Epithelial cell of esophagus (primary cell): Measurements from ENCODE around the gene MAGI2.

Experiments used
- DNase-seq: peaks from one replicate; pipeline ENCODE4 v3.0.0; 2010; ENCODE audit warnings: low read depth
- H3K4me3 ChIP-seq: 2 replicates; pipeline ENCODE4 v1.5.1; 2011; ENCODE audit warnings: mild to moderate bottlenecking, low read length, control low read depth
- TF ChIP-seq, protein P1 (sequence below): IDR thresholded peaks from 2 replicates; pipeline ENCODE4 v1.5.1; 2011; ENCODE audit warnings: low read depth, mild to moderate bottlenecking, low read length, control low read depth, inconsistent platforms; ENCODE audit not compliant: insufficient read depth; ENCODE audit errors: missing control alignments

MAGI2 gene

DNA sequence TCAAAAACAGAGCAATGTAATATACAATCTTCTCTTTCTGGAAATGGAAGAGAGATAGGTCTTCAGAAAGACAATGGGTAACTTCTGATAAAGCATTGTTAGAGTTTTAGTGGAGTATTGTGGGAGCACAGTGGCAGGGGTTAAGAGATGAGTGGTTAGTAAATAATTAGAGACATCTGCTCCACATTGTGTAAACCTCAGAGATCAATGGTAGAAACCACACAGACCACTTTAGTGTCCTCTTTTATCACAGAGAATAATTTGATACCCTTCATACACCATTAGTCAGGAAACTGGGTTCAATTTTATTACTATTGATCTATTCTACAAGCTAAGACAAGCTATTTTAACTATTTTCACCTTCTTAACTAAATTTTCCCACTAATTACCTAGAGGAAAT lies 35.9 kb upstream of the MAGI2 start:
- no peak overlapping the region for H3K4me3 ChIP-seq
- no peak for DNase-seq
- TF ChIP-seq, protein P1, sequence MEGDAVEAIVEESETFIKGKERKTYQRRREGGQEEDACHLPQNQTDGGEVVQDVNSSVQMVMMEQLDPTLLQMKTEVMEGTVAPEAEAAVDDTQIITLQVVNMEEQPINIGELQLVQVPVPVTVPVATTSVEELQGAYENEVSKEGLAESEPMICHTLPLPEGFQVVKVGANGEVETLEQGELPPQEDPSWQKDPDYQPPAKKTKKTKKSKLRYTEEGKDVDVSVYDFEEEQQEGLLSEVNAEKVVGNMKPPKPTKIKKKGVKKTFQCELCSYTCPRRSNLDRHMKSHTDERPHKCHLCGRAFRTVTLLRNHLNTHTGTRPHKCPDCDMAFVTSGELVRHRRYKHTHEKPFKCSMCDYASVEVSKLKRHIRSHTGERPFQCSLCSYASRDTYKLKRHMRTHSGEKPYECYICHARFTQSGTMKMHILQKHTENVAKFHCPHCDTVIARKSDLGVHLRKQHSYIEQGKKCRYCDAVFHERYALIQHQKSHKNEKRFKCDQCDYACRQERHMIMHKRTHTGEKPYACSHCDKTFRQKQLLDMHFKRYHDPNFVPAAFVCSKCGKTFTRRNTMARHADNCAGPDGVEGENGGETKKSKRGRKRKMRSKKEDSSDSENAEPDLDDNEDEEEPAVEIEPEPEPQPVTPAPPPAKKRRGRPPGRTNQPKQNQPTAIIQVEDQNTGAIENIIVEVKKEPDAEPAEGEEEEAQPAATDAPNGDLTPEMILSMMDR: no peak

DNA sequence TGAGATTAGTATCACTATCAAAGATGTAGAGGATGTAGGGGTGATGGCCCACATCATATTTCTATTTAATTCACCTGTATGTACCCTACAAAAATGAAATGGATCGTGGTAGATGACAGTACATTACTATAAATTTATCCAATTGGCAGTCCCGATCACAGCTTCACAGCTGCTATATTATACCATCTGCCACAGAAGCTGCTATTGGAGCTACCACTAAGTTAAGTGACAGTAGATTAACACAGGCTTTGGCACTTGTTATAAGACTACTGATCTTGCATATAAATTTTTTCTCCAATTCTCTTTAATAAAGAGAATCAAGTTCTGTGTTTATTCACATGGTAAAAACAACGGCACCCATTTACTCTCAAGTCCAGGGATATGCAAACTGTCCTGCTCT lies 24.9 kb upstream of the MAGI2 start:
- H3K4me3 ChIP-seq: no peak overlapping the region
- no peak for DNase-seq
- TF ChIP-seq, protein P1: no peak

DNA sequence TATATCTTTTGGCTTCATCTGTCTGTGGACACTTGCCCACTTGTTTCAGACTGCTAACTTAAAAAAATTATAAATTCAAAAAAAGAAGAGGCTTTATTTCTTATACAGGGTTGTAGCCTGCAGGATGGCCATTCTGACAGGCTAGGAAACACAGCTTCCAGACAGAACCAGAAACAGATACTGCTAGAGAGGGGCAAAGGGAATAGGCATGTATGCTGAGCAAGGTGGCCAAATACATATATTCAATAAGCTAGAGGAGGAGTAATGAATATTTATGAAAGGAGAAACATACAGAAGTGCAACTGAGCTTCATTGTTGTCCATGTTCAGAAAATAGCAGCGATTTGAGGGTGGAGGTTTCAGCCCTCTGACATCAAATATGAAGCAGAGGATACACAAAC lies 22.0 kb upstream of the MAGI2 start:
- DNase-seq: no peak
- no peak overlapping the region for H3K4me3 ChIP-seq
- TF ChIP-seq, protein P1: no peak

DNA sequence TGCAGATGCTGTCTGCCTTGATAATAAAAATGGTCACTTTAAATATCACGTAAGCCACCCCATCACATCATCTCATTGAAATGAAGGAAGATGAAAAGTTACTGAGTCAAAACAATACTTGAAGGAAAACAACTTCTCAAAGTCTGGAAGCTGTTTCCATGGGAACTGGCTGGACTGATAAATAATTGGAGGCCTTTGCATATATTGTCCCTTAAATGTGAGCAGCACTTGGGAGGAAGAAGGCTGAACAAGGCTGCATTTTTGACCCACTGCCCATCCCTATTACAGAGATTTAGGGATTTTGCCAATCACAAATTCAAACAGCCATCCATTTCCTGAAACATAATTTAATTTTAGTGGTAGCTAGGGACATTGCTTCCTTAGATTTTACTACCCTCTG lies 18.2 kb upstream of the MAGI2 start:
- TF ChIP-seq, protein P1: no peak
- no peak for DNase-seq
- no peak overlapping the region for H3K4me3 ChIP-seq

DNA sequence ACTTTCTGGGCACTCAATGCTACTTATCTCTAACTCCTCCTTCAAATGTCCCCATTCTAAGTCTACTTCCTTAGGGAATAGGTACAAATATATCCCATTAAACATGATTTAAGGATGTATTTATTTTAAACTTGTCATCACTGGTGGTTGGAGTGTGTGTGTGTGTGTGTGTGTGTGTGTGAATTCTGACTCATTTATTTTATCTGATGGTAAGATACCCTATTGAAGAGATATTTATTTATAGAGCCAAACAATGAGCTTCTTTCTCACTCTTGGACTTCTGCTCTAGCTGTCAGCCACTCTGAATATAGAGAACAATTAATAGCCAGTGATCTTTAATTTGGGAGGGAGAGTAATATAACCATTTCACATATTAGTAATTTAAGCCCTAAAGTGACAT lies 17.8 kb upstream of the MAGI2 start:
- DNase-seq: no peak
- H3K4me3 ChIP-seq: no peak overlapping the region
- TF ChIP-seq, protein P1: no peak

DNA sequence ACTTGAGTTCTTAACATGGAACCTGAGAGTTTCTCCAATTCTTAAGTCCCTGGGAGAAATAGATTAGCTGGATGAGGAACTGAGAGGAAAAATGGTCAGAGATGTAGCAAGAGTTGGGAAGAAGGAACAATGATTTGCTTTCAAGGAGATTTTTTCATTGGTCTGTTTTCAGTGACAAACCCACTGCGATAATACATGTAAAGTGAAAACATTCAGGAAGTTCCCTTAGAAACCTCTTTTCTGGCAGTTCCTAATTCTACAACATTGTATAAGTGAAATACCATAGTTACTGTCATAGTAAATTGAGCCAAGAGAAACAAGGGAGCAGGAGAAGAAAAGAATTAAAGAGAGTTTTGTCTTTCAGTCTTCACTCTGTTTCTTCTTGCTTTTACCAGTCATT lies 12.1 kb upstream of the MAGI2 start:
- H3K4me3 ChIP-seq: no peak overlapping the region
- DNase-seq: no peak
- TF ChIP-seq, protein P1: no peak

DNA sequence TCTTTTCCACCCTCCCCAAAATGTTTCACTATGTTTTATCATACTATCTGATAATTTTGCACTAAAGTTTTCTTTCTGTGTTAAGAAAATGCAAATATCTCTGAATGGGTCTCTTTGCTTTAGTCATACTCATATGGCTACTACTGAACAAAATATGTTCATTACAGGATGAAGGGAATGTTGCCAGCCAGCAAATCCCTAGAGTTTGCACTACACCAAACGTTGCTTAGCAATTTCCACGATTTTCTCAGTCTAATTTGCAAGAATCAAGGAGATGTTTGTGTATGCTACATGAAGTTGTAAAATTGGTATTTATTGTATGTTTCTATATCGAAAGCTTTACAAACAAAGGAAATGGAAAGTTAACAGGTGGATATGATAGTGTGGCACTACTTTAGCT lies 10.6 kb upstream of the MAGI2 start:
- no peak overlapping the region for H3K4me3 ChIP-seq
- no peak for DNase-seq
- TF ChIP-seq, protein P1: no peak
